Activated CD4-positive, alpha-beta T cell treated with anti-CD3 and anti-CD28 coated beads, Interleukin-2, amount 50 U/mL, for 24 hours (primary cell): ENCODE results near the gene AMPH.
A peak's percentile ranks its signal among the peaks of the same experiment; 100 is the strongest.
"Not testable (repeated sequence)": the region's sequence is repeated elsewhere in the genome, so short reads cannot be mapped to it uniquely, and the experiment has no call there.

ENCODE experiments used
- DNase-seq, 2 donors: peaks; one replicate each; pipeline ENCODE4 v3.0.0-alpha.2; 2020; ENCODE audit warnings: low read depth in 1 of 2, low spot score in 1 of 2

AMPH gene

DNA sequence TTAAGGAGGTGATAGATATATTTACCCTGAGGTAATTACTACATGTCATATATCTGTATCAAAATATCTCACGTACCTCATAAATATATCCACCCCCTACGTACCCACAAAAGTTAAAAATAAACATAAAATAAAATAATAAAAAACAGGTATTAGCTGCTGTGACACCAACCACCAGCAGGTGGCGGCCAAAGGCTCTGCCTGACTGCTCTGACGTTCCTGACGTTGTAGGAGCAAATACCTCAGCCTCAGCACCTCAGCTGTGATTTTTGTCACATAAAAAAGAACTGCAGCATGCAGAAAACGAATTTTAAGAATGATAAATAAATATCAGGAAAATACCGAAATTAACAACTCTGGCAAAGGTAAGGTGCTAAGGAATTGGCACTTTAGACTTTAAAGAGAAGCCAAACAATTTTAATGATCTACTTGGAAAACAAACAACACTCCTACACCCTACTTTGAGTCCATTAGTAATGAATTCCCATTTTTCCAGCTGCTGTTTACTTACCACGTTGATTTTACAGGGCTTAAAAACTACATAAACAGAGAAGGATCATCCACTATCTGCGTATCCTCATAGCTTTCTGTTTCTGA, 232.3 kb downstream of the AMPH start:
- DNase-seq: peak; percentile 18 to 40

GRCh38 chr7:38396852-38397251, 234.3 kb downstream of the AMPH start:
- DNase-seq: no peak

DNA sequence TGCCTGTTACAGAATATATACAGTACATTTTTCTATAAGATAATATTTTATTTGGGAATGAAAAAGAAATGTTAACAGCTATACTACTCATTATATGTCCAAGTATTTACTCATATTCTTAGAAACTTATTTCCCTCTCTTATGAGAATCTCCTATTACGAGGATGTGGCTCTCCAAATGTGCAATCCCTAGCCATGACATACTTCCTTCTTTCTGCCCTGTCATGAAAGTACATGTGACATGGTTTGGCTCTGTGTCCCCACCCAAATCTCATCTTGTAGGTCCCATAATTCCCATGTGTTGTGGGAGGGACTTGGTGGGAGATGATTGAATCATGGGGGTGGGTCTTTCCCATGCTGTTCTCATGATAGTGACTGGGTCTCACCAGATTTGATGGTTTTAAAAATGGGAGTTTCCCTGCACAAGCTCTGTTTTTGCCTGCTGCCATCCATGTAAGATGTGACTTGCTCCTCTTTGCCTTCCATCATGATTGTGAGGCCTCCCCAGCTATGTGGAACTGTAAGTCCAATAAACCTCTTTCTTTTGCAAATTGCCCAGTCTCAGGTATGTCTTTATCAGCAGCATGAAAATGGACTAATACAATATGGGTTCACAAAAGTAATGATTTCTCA, 235.1 kb downstream of the AMPH start:
- DNase-seq: not testable (repeated sequence)

- no peak for DNase-seq
These were observed 236.5 kb downstream of the AMPH start for GRCh38 chr7:38394660-38395059.

- no peak for DNase-seq
These were observed 237.3 kb downstream of the AMPH start for GRCh38 chr7:38393874-38394273.

DNA sequence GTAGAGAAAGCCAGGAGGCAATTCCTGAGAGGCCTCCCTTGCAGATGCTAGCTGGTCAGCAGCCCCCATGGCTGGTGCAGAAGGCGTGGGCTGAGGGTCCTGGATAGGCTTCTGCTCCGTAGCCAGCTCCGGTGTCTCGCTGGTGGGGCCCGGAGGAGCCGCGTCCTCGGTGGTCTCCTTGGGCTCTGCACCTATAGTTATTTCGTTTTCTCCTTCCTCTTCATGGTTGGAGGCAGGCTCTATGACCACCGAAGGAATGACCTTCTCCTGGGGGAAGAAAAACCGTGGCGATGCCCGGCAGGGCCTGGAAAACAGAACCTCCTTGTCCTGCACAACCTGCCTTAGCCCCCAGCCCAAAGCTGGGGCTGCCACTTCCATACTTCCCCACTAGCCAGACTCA, 239.4 kb downstream of the AMPH start:
- DNase-seq: no peak

DNA sequence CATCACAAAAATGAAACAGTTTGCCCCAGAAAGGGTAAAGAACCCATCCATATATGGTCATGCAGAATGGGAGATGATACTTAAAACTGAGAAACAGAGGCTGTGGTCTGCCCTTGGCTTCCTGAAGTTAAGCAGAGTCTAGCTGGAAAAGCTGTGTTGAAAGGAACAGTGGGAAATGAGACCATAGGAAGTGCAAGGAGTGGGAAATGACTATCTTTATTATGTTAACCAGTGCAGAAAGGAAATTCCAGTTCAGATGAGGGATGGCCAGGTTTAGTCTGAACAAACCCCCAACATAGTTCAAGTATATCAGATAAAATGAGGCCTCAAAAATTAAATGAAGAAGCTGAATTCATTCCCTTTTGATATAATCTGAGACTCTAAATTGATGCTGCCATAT, 245.5 kb downstream of the AMPH start:
- DNase-seq: no peak

DNA sequence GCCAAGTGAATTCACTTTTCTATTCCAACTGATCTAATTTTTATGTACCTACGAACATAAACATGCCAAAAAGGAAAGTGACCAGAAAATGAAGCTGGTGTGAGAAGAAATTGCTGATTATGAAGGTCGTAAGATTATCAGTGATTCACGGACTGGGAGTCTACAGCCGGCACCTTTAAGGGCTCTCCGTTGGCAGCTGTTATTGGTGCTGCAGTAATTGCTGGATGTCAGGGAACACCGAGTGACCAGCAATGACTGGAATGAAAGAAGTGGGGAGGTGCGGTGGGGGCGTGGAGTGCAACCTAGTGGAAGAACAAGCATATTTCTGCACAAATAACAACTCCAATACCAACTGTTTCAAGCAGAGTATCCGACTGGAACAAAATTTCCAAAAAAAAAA, 247.9 kb downstream of the AMPH start:
- DNase-seq: no peak

- no peak for DNase-seq
These were observed 248.5 kb downstream of the AMPH start for GRCh38 chr7:38382684-38383083.

DNA sequence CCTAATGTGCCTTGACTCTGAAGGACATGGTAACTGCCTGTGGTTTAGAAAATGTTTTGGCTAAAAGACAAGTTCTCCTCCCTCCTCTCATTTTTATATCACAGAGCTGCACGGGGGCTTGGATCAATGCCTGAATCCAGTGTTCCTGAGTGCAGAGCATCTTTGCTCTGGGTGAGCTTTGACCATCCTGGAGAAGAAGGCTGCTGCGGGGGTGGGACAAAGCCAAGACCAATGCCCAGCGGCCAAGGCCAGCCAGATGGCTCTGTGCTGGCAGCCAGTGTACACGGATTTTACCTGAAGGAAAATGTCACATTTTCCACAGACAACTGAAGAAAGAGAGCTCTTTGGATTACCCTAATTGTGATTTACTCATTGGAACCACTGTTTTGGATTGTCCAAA, 255.7 kb downstream of the AMPH start:
- no peak for DNase-seq

GRCh38 chr7:38374507-38374906, 256.7 kb downstream of the AMPH start:
- peak in 1 of 2 donors; percentile 51 for DNase-seq

GRCh38 chr7:38373155-38373554, 258.0 kb downstream of the AMPH start:
- DNase-seq: no peak

- no peak for DNase-seq
These were observed 258.9 kb downstream of the AMPH start for GRCh38 chr7:38372290-38372689.

DNA sequence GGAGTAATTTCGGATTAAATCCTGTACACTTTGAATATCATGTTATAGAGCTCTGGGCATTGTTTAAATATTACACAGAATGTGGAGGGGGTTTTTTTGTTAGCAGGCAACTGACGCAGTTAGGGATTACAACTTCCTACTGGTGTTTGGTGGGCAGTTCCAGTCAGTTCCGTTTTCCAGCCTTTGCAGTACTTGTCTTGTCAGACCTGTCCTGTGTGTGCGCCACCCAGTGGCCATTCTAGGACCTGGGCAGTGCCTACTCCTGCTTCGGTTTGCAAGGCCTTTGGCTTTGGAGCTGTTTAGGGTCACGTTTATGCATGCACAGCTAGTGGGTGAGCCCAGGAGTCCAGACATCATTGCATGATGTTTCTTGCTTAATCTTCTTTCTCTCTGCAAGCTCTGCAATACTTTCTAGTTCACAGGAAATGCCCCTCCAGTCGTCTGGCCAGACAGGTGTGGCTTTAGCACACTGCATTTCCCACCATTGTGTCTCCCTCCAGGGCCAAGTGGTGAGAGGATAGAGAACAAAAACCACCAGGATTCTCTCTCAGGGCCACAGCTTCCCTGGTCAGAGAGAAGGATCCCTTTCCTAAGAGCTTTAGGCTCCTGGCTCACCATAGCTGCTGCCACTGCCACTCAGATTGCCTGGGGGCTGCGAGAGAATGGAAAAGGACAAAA, 261.2 kb downstream of the AMPH start:
- DNase-seq: peak in 1 of 2 donors; percentile 74

- peak in 1 of 2 donors; percentile 78 for DNase-seq
These were observed 263.0 kb downstream of the AMPH start for GRCh38 chr7:38368191-38368605.

- no peak for DNase-seq
These were observed 263.8 kb downstream of the AMPH start for GRCh38 chr7:38367301-38367890.

- peak in 1 of 2 donors; percentile 61 for DNase-seq
These were observed 267.8 kb downstream of the AMPH start for GRCh38 chr7:38363379-38363778.

GRCh38 chr7:38362611-38363237, 268.4 kb downstream of the AMPH start:
- not testable (repeated sequence) for DNase-seq

DNA sequence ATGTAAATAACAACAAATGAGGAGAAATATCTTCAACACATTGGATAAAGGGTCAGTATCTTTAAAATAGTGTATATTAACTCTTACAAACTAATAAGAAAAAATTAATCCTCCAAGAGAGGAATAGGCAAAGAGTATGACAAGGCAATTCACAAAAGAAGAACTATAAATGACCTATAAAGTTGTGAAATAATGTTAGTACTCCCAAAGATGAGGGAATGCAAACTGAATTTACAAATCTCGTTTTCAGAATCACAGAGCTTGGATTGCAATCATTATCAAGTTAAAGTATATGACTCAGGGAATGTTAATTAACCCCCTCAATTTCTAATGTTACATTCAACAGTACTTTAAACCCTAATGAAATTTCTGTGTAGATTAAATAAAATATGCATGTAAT, 270.4 kb downstream of the AMPH start:
- DNase-seq: no peak

- DNase-seq: peak; percentile 57 to 77
These were observed 272.0 kb downstream of the AMPH start for GRCh38 chr7:38359071-38359601.

DNA sequence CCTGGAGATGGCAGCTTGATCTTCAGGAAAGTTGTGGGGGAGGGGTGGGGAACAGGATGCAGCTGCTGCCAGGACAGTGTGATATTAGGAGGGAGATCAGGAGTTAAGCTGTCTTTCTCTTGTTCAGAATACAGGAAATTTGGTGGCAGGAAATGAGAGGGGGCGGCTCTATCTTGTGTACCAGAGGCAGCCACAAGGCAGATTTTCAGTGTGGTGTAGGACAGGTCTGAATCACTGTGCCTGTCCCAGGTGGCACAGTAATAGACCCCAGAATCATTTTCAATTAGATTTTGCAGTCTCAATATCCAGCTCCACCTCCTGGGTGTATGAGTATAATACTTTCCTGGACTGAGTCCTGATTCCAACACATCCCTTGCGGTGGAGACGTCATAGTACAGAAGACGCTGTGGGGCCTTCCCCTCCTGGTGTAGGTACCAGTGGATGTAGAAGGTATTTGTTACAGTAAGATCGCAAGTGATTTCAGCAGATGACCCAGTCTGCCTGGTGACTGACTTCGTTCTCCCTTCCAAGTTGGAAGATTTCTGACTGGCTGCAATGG, 272.8 kb downstream of the AMPH start:
- DNase-seq: not testable (repeated sequence)
